ENCODE data around the gene HCN3.
A peak's percentile ranks its signal among the peaks of the same experiment; 100 is the strongest.
"Not testable (repeated sequence)": the region's sequence is repeated elsewhere in the genome, so short reads cannot be mapped to it uniquely, and the experiment has no call there.

HCN3 gene

GRCh38 chr1:155318082-155318481 lies 40.8 kb downstream of the HCN3 start:
- no peak for DNase-seq

- DNase-seq = no peak
Observed at GRCh38 chr1:155319536-155319935, 42.3 kb downstream of the HCN3 start.

GRCh38 chr1:155320252-155320651 lies 43.0 kb downstream of the HCN3 start:
- DNase-seq = no peak

GRCh38 chr1:155320661-155321617 lies 43.7 kb downstream of the HCN3 start, which contains the start of gene RUSC1:
RUSC1 (plus strand) TSS chr1:155320894; CDS start chr1:155321774, 880 bp downstream.
- DNase-seq = peak; percentile 48

- DNase-seq = no peak
Observed at GRCh38 chr1:155321639-155322503, 44.6 kb downstream of the HCN3 start.

- DNase-seq = peak; percentile 17
Observed at GRCh38 chr1:155322571-155322952, 45.3 kb downstream of the HCN3 start.

GRCh38 chr1:155322953-155323728 lies 45.9 kb downstream of the HCN3 start:
- peak; percentile 70 for DNase-seq

- DNase-seq = peak; percentile 73
Observed at GRCh38 chr1:155323729-155324036, 46.4 kb downstream of the HCN3 start.

- DNase-seq = peak; percentile 95
Observed at GRCh38 chr1:155324037-155324716, 46.9 kb downstream of the HCN3 start.

GRCh38 chr1:155324717-155325602 lies 47.7 kb downstream of the HCN3 start:
- peak; percentile 36 for DNase-seq

GRCh38 chr1:155325603-155325893 lies 48.3 kb downstream of the HCN3 start:
- DNase-seq = no peak

- no peak for DNase-seq
Observed at GRCh38 chr1:155326020-155326526, 48.8 kb downstream of the HCN3 start.

- no peak for DNase-seq
Observed at GRCh38 chr1:155326631-155327037, 49.4 kb downstream of the HCN3 start.

- no peak for DNase-seq
Observed at GRCh38 chr1:155327981-155328380, 50.7 kb downstream of the HCN3 start.

- not testable (repeated sequence) for DNase-seq
Observed at GRCh38 chr1:155328856-155329255, 51.6 kb downstream of the HCN3 start.

- no peak for DNase-seq
Observed at GRCh38 chr1:155329980-155330598, 52.8 kb downstream of the HCN3 start.

- no peak for DNase-seq
Observed at GRCh38 chr1:155334962-155335361, 57.7 kb downstream of the HCN3 start.

Data from NCI-H2171 treated with DMSO at 0.1 percent for 48 hours (cell line).